ENCODE data around the gene CLINT1.
A peak's percentile ranks its signal among the peaks of the same experiment; 100 is the strongest.
"Not testable (repeated sequence)": the region's sequence is repeated elsewhere in the genome, so short reads cannot be mapped to it uniquely, and the experiment has no call there.

Gene CLINT1

GRCh38 chr5:157858527-157859226 lies at the start of gene CLINT1:
TSS of gene CLINT1 (minus strand) at chr5:157859145. CDS start at chr5:157858970, 175 bp downstream.
- peak; percentile 58 to 93 for DNase-seq

- DNase-seq: peak; percentile 14 to 59
These were observed 49.5 kb upstream of the CLINT1 start for GRCh38 chr5:157908459-157908858.

GRCh38 chr5:157907479-157907878 lies 48.5 kb upstream of the CLINT1 start:
- DNase-seq: no peak

DNA sequence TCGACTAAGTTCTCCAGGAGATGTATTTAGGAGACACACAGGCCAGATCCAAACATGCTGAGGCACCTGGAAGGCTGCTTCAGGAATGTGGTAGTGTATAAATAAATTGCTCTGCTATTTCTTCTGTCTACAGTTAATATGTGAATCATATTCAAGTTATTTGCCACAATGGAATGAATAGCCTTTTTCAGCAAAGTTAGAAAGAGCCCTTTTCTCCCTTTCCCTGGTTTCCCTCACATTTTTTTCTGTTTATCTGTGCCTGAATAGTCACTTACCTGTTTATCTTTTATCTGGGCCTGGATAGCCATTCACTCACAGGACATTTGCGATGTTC lies 44.1 kb upstream of the CLINT1 start:
- DNase-seq: no peak

GRCh38 chr5:157902449-157903116 lies 43.6 kb upstream of the CLINT1 start:
- no peak for DNase-seq

DNA sequence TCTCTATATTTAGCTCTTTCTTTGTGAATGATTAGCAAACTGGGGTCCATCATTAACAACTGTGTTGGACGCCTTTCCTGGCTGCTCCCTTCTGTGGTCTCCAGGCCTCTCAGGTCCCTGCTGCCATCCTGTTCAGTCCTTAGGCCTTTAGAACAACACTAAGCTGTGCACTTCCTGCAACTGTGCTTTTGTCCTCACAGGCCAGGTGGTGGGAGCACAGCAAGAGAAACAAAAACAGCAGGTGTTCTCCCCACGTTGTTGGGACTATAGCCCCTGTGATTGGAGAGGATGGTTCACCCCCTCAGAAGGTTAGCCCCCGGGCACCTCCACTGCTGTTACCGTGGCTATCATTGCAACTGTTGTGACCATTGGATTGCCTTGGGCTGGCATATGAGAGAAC lies 41.7 kb upstream of the CLINT1 start:
- no peak for DNase-seq

- no peak for DNase-seq
These were observed 34.7 kb upstream of the CLINT1 start for GRCh38 chr5:157893611-157894010.

DNA sequence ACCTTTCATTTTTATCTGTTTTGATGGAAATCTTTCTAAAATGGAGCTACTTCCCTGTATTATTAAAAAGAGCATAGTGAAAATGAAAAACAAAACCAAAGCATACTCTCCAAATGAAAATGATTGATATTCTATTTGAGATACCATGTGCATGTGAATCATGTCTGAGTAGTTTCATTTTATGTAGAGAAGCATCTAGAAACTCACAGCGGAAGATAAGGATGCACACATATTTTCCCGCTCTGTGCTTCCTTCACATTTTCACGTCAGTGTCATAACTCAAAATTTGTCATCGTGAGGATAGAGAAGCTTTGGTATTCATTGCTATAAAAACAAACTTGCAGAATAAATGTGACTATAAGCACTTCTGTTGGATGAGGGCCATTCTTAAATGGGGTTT lies 34.0 kb upstream of the CLINT1 start:
- no peak for DNase-seq

- DNase-seq: no peak
These were observed 32.1 kb upstream of the CLINT1 start for GRCh38 chr5:157890836-157891597.

- no peak for DNase-seq
These were observed 30.0 kb upstream of the CLINT1 start for GRCh38 chr5:157888814-157889532.

DNA sequence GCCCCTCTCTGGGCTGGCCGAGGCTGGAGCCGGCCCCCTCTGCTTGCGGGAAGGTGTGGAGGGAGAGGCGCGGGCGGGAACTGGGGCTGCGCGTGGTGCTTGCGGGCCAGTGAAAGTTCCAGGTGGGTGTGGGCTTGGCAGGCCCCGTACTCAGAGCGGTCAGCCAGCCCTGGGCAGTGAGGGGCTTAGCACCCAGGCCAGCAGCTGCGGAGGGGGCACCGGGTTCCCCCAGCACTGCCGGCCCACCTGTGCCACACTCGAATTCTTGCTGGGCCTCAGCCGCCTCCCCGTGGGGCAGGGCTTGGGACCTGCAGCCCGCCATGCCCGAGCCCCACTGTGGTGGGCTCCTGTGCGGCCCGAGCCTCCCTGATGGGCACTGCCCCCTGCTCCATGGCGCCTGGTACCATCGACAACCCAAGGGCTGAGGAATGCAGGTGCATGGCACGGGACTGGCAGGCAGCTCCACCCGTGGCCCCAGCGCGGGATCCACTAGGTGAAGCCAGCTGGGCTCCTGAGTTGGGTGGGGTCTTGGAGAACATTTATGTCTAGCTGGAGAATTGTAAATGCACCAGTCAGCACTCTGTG lies 27.9 kb upstream of the CLINT1 start:
- DNase-seq: no peak

DNA sequence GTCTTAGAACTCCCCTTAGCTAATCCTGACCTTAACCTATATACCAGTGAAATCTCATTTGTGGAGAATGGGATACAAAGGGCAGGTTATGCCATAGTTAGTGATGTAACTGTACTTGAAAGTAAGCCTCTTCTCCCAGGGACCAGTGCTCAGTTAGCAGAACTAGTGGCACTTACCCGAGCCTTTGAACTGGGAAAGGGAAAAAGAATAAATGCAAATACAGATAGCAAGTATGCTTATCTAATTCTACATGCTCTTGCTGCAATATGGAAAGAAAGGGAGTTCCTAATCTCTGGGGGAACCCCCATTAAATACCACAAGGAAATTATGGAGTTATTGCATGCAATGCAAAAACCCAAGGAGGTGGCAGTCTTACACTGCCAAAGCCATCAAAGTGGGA lies 26.1 kb upstream of the CLINT1 start:
- DNase-seq: not testable (repeated sequence)

DNA sequence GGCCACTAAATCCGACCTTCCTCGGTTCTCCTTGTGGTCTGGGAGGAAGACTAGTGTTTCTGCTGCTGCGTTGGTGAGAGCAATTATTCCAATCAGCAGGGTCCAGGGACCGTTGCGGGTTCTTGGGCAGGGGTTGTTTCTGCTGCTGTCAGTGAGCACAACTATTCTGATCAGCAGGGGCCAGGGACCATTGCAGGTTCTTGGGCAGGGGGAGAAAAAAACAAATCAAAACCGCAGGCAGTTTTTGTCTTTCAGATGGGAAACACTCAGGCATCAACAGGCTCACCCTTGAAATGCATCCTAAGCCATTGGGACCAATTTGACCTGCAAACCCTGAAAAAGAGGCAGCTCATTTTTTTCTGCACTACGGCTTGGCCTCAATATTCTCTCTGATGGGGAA lies 22.6 kb upstream of the CLINT1 start:
- DNase-seq: not testable (repeated sequence)

GRCh38 chr5:157877821-157878220 lies 18.9 kb upstream of the CLINT1 start:
- DNase-seq: no peak

GRCh38 chr5:157874861-157875260 lies 15.9 kb upstream of the CLINT1 start:
- no peak for DNase-seq

GRCh38 chr5:157870837-157871834 lies 12.2 kb upstream of the CLINT1 start:
- no peak for DNase-seq

DNA sequence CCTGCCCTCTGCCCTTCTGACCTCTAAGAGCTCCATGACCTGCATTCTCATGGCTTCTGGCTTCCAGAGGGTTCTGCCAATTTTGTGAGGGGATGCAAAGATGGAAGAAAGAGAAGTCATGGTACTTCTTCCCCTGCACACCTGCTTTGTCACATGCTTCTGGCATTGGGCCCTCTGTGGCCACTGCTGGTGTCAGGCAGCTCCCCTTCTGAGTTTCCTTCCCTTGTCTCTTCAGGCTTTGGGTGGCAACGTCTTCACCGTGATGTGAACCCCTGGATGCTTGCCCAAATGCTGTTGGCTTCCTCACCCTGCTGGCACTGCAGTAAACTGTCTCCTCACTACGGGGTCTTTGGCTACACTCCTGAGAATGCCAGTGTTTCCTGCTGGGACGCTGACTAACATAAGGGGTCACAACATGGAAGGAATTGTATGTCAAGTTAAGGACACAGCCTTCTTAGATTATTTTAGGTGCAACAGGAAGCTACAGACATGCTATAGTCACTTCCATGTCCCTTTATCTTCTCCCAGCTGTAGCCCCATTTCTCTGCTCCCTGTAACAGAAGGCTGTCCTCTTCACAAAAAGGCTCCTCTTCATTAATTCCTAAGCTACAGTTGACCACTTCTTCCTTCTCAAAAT lies 8.9 kb upstream of the CLINT1 start:
- DNase-seq: no peak

- DNase-seq: no peak
These were observed 7.6 kb upstream of the CLINT1 start for GRCh38 chr5:157866536-157866935.

DNA sequence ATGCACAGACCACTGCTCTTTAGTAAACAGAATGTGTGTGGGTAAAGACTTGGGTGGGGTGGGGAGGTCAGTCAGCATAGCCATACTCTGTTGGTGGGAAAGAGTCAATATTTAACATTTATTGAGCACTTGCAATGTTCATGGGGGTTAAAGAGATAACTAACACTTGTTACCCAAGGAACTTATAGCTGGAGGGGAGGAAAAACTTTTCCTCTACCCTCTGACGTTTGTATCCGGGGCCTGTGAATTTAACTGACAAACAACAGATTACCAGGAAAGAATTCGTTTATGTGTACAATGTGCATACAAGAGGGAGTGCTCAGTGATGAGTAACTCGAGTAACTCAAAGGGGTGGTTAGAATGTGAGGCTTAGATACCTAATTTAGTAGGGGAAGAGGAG lies 6.8 kb upstream of the CLINT1 start:
- no peak for DNase-seq

- no peak for DNase-seq
These were observed 5.1 kb upstream of the CLINT1 start for GRCh38 chr5:157864067-157864466.

DNA sequence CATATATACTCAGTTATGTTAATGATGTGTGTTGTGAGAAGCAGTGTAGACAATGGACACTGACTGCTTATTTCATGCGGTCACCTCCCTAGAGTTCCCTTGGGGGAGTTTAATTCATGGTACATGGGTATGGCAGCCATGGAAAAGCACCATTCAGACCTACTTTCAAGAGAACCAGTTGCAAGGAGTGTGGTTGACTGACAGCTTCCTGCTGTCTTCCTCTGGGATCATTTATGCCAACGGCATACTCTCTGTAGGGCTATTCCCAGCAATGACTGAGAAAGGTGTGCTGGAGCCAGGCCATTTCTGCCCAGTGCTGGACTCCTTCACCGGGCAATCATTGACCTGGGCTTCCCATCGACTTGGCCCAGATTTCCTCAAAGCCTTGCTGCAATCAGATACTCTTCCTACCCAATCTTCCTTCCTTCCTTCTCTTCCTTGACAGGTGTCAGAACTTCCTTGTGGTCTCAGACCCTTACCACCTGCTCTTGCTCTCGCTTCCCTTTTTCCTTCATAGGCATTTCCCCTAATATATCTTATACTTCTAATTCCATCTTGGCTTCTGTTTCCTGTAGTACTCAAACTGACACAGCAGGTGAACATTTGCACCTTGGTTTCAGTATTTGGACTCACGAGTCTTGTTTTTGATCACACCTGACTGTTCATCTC lies 3.4 kb upstream of the CLINT1 start:
- no peak for DNase-seq

Data from NCI-H526 (cell line).